ENCODE measurements around the gene MAGEF1.
A peak's percentile ranks its signal among the peaks of the same experiment; 100 is the strongest.

The MAGEF1 gene

GRCh38 chr3:184687363-184688015 is 24.4 kb downstream of the MAGEF1 start:
- DNase-seq: no peak

- no peak for DNase-seq
Observed at GRCh38 chr3:184685646-184686045, 26.2 kb downstream of the MAGEF1 start.

- DNase-seq: no peak
Observed at GRCh38 chr3:184685055-184685454, 26.8 kb downstream of the MAGEF1 start.

- DNase-seq: no peak
Observed at GRCh38 chr3:184683900-184684560, 27.8 kb downstream of the MAGEF1 start.

- DNase-seq: no peak
Observed at GRCh38 chr3:184683234-184683633, 28.6 kb downstream of the MAGEF1 start.

- no peak for DNase-seq
Observed at GRCh38 chr3:184682671-184683070, 29.2 kb downstream of the MAGEF1 start.

- DNase-seq: no peak
Observed at GRCh38 chr3:184680385-184681345, 31.2 kb downstream of the MAGEF1 start.

- DNase-seq: peak; percentile 84
Observed at GRCh38 chr3:184679056-184679816, 32.6 kb downstream of the MAGEF1 start.

GRCh38 chr3:184678317-184679055 is 33.4 kb downstream of the MAGEF1 start:
- DNase-seq: no peak

- DNase-seq: no peak
Observed at GRCh38 chr3:184677344-184678316, 34.2 kb downstream of the MAGEF1 start.

- no peak for DNase-seq
Observed at GRCh38 chr3:184676927-184677326, 34.9 kb downstream of the MAGEF1 start.

GRCh38 chr3:184674626-184675025 is 37.2 kb downstream of the MAGEF1 start:
- DNase-seq: no peak

- no peak for DNase-seq
Observed at GRCh38 chr3:184672977-184673870, 38.6 kb downstream of the MAGEF1 start.

GRCh38 chr3:184672335-184672734 is 39.5 kb downstream of the MAGEF1 start:
- no peak for DNase-seq

- no peak for DNase-seq
Observed at GRCh38 chr3:184670091-184670602, 41.7 kb downstream of the MAGEF1 start.

GRCh38 chr3:184669578-184669977 is 42.3 kb downstream of the MAGEF1 start:
- DNase-seq: no peak

GRCh38 chr3:184666442-184666841 is 45.4 kb downstream of the MAGEF1 start:
- DNase-seq: no peak

- no peak for DNase-seq
Observed at GRCh38 chr3:184665101-184665500, 46.8 kb downstream of the MAGEF1 start.

- no peak for DNase-seq
Observed at GRCh38 chr3:184663756-184664155, 48.1 kb downstream of the MAGEF1 start.

All from NCI-H2107 (cell line).